Measurements from ENCODE around the gene THAP7.

GRCh38 chr22:20953668-20954500 lies 48.0 kb downstream of the THAP7 start:
- TF ChIP-seq CTCF (IDR thresholded peaks at IDR 0.05) = no peak
- TF ChIP-seq POLR2A (IDR thresholded peaks at IDR 0.05) = no peak

All from uterus (tissue), 2 donors.